ENCODE measurements around the gene PEPD.
A peak's percentile ranks its signal among the peaks of the same experiment; 100 is the strongest.

Gene PEPD

GRCh38 chr19:33453265-33453664, 68.3 kb downstream of the PEPD start:
- Histone ChIP-seq H3K27ac (replicated peaks; ENCODE audit: low read length) (no peak overlapping the region), H4K8ac (ENCODE audit: low read depth, low read length) (no peak overlapping the region), H3K18ac (ENCODE audit: low read length) (no peak overlapping the region), H2AK5ac (ENCODE audit: low read depth, low read length) (no peak overlapping the region), H3K9me3 (replicated peaks in 1 of 2; ENCODE audit: control insufficient read depth in 2 of 2, insufficient read depth in 1 of 2, low read depth in 1 of 2, low read length in 2 of 2) (peaks cover 5 to 7% of the 10 kb centered on the region in 2 donors), H2BK15ac (ENCODE audit: low read length) (no peak overlapping the region), H3K9ac (ENCODE audit: low read depth, low read length, poor library complexity) (no peak overlapping the region), H3K36me3 (replicated peaks in 1 of 2; ENCODE audit: control insufficient read depth in 2 of 2, insufficient read depth in 2 of 2, low read length in 2 of 2) (peaks cover 0 to 5% of the 10 kb centered on the region in 2 donors), H4K91ac (ENCODE audit: low read depth, low read length, poor library complexity) (no peak overlapping the region), H3K79me1 (ENCODE audit: low read depth, low read length) (no peaks in the 10 kb centered on the region), H3K4ac (ENCODE audit: low read length) (no peak overlapping the region), H2AFZ (ENCODE audit: low read length) (no peak overlapping the region), H3K27me3 (ENCODE audit: control insufficient read depth in 3 of 3, insufficient read depth in 3 of 3, low read depth in 1 of 3, low read length in 3 of 3) (peaks cover 0 to 3% (median 0%) of the 10 kb centered on the region in 3 experiments), H2BK120ac (ENCODE audit: low read depth, low read length) (no peak overlapping the region), H2BK12ac (ENCODE audit: low read length) (no peak overlapping the region), H3K14ac (ENCODE audit: low read length) (no peak overlapping the region), H3K4me1 (ENCODE audit: control insufficient read depth in 2 of 2, insufficient read depth in 1 of 2, low read depth in 1 of 2, low read length in 2 of 2) (peaks cover 0 to 3% of the 10 kb centered on the region in 2 donors), H3K4me2 (ENCODE audit: insufficient read depth, low read length, poor library complexity, severe bottlenecking) (no peak overlapping the region), H3K23ac (ENCODE audit: low read depth, low read length, poor library complexity) (no peak overlapping the region), H2BK5ac (ENCODE audit: low read length) (no peak overlapping the region), H3K4me3 (ENCODE audit: low read length in 2 of 2) (no peak overlapping the region)
- no CpG with 5 or more reads among the region's 3 CpGs for WGBS, 2 donors (ENCODE audit: extremely low coverage in 2 of 2, insufficient read length in 2 of 2, insufficient replicate concordance in 1 of 2)
- DNase-seq (ENCODE audit: low spot score): no peak

DNA sequence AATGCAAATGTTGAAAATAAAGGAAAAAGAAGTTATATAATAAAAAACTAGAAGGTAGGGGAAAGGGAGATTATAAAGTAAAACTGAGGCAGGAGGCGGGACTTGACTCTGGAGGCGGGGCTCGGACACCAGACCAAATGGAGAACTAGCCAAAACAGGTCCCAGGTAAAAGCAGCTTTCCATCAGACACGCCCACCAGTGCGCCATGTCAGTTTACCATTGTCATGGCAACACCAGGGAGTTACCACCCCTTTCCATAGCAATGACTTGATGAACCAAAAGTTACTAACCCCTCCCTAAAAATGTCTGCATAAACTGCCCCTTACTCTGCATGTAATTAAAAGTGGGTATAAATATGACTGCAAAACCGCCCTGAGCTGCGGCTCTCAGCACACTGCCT, 70.9 kb downstream of the PEPD start:
- no peak for DNase-seq (ENCODE audit: low spot score)
- no peak overlapping the region for H3K27ac ChIP-seq (replicated peaks; ENCODE audit: low read length)
- no peaks in the 10 kb centered on the region for H3K36me3 ChIP-seq (replicated peaks in 1 of 2; ENCODE audit: control insufficient read depth in 2 of 2, insufficient read depth in 2 of 2, low read length in 2 of 2)

DNA sequence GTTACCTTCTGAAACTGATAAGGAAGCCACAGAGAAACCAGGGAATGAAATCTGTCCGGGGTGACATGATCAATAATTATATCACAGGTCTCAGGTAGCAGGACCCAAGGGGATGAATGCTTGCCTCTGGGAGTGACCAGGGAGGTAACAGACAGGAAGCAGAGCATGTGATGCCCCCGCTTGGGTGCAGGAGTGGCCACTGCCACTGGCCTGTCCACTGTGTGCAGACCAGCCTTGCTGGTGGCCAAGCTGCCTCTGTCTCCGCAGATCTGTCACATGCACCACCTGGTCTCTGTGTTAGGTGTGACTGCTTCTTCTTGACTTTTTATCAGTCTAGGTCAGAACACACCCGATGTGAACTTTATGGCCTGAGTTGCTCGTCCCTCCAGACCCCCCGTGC, 71.8 kb downstream of the PEPD start:
- Histone ChIP-seq H3K9ac (ENCODE audit: low read depth, low read length, poor library complexity) (no peak overlapping the region), H3K36me3 (replicated peaks in 1 of 2; ENCODE audit: control insufficient read depth in 2 of 2, insufficient read depth in 2 of 2, low read length in 2 of 2) (no peaks in the 10 kb centered on the region), H2BK120ac (ENCODE audit: low read depth, low read length) (no peak overlapping the region), H3K4ac (ENCODE audit: low read length) (no peak overlapping the region), H3K27me3 (ENCODE audit: control insufficient read depth in 3 of 3, insufficient read depth in 3 of 3, low read depth in 1 of 3, low read length in 3 of 3) (no peaks in the 10 kb centered on the region), H2AFZ (ENCODE audit: low read length) (no peak overlapping the region), H3K9me3 (replicated peaks in 1 of 2; ENCODE audit: control insufficient read depth in 2 of 2, insufficient read depth in 1 of 2, low read depth in 1 of 2, low read length in 2 of 2) (peaks cover 2 to 5% of the 10 kb centered on the region in 2 donors), H2BK5ac (ENCODE audit: low read length) (no peak overlapping the region), H3K18ac (ENCODE audit: low read length) (no peak overlapping the region), H3K4me1 (ENCODE audit: control insufficient read depth in 2 of 2, insufficient read depth in 1 of 2, low read depth in 1 of 2, low read length in 2 of 2) (no peaks in the 10 kb centered on the region), H3K79me1 (ENCODE audit: low read depth, low read length) (no peaks in the 10 kb centered on the region), H3K14ac (ENCODE audit: low read length) (no peak overlapping the region), H3K27ac (replicated peaks; ENCODE audit: low read length) (no peak overlapping the region), H4K91ac (ENCODE audit: low read depth, low read length, poor library complexity) (no peak overlapping the region), H2BK15ac (ENCODE audit: low read length) (no peak overlapping the region), H3K4me3 (ENCODE audit: low read length in 2 of 2) (no peak overlapping the region), H2BK12ac (ENCODE audit: low read length) (no peak overlapping the region), H4K8ac (ENCODE audit: low read depth, low read length) (no peak overlapping the region), H3K23ac (ENCODE audit: low read depth, low read length, poor library complexity) (no peak overlapping the region), H2AK5ac (ENCODE audit: low read depth, low read length) (no peak overlapping the region), H3K4me2 (ENCODE audit: insufficient read depth, low read length, poor library complexity, severe bottlenecking) (no peak overlapping the region)
- WGBS, 2 donors (ENCODE audit: extremely low coverage in 2 of 2, insufficient read length in 2 of 2, insufficient replicate concordance in 1 of 2): no CpG with 5 or more reads among the region's 6 CpGs
- DNase-seq (ENCODE audit: low spot score): no peak

More for the DNA sequence above, 70.9 kb downstream of the PEPD start:
- Histone ChIP-seq H3K18ac (ENCODE audit: low read length) (no peak overlapping the region), H4K91ac (ENCODE audit: low read depth, low read length, poor library complexity) (no peak overlapping the region), H2BK15ac (ENCODE audit: low read length) (no peak overlapping the region), H4K8ac (ENCODE audit: low read depth, low read length) (no peak overlapping the region), H3K79me1 (ENCODE audit: low read depth, low read length) (no peaks in the 10 kb centered on the region), H2BK12ac (ENCODE audit: low read length) (no peak overlapping the region), H2AK5ac (ENCODE audit: low read depth, low read length) (no peak overlapping the region), H2BK120ac (ENCODE audit: low read depth, low read length) (no peak overlapping the region), H3K4ac (ENCODE audit: low read length) (no peak overlapping the region), H2AFZ (ENCODE audit: low read length) (no peak overlapping the region), H3K4me1 (ENCODE audit: control insufficient read depth in 2 of 2, insufficient read depth in 1 of 2, low read depth in 1 of 2, low read length in 2 of 2) (no peaks in the 10 kb centered on the region), H3K14ac (ENCODE audit: low read length) (no peak overlapping the region), H3K4me2 (ENCODE audit: insufficient read depth, low read length, poor library complexity, severe bottlenecking) (no peak overlapping the region), H3K4me3 (ENCODE audit: low read length in 2 of 2) (peak overlapping the region in 1 of 2 donors; percentile 45), H3K27me3 (ENCODE audit: control insufficient read depth in 3 of 3, insufficient read depth in 3 of 3, low read depth in 1 of 3, low read length in 3 of 3) (no peaks in the 10 kb centered on the region), H2BK5ac (ENCODE audit: low read length) (no peak overlapping the region), H3K9me3 (replicated peaks in 1 of 2; ENCODE audit: control insufficient read depth in 2 of 2, insufficient read depth in 1 of 2, low read depth in 1 of 2, low read length in 2 of 2) (peaks cover 2 to 5% of the 10 kb centered on the region in 2 donors), H3K23ac (ENCODE audit: low read depth, low read length, poor library complexity) (no peak overlapping the region), H3K9ac (ENCODE audit: low read depth, low read length, poor library complexity) (no peak overlapping the region)
- WGBS, 2 donors (ENCODE audit: extremely low coverage in 2 of 2, insufficient read length in 2 of 2, insufficient replicate concordance in 1 of 2): no CpG with 5 or more reads among the region's 7 CpGs

DNA sequence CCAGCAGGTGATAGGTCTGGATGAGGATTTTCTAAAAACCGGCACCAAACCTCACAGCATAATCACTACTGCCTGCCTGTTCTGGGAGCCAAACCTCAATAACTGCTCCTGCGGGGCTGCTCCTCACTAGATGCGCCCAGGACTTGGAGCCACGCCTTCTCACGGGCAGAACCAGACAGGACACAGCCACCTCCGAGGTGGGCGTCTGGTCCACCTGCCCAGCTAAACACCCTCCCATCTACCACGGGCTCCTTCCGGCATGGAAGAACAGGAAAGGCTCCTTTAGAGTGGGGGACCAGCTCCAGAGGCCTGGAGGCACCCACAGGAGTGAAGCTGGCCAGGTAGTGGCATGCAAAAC, 73.5 kb downstream of the PEPD start:
- Histone ChIP-seq H2AK5ac (ENCODE audit: low read depth, low read length) (no peak overlapping the region), H3K18ac (ENCODE audit: low read length) (no peak overlapping the region), H4K8ac (ENCODE audit: low read depth, low read length) (no peak overlapping the region), H3K27ac (replicated peaks; ENCODE audit: low read length) (no peak overlapping the region), H3K79me1 (ENCODE audit: low read depth, low read length) (no peaks in the 10 kb centered on the region), H2BK5ac (ENCODE audit: low read length) (no peak overlapping the region), H2BK120ac (ENCODE audit: low read depth, low read length) (no peak overlapping the region), H3K4ac (ENCODE audit: low read length) (no peak overlapping the region), H2AFZ (ENCODE audit: low read length) (no peak overlapping the region), H2BK15ac (ENCODE audit: low read length) (no peak overlapping the region), H3K27me3 (ENCODE audit: control insufficient read depth in 3 of 3, insufficient read depth in 3 of 3, low read depth in 1 of 3, low read length in 3 of 3) (no peaks in the 10 kb centered on the region), H3K4me1 (ENCODE audit: control insufficient read depth in 2 of 2, insufficient read depth in 1 of 2, low read depth in 1 of 2, low read length in 2 of 2) (peaks cover 0 to 3% of the 10 kb centered on the region in 2 donors), H3K9me3 (replicated peaks in 1 of 2; ENCODE audit: control insufficient read depth in 2 of 2, insufficient read depth in 1 of 2, low read depth in 1 of 2, low read length in 2 of 2) (peaks cover 5 to 6% of the 10 kb centered on the region in 2 donors), H3K4me3 (ENCODE audit: low read length in 2 of 2) (no peak overlapping the region), H3K4me2 (ENCODE audit: insufficient read depth, low read length, poor library complexity, severe bottlenecking) (no peak overlapping the region), H3K36me3 (replicated peaks in 1 of 2; ENCODE audit: control insufficient read depth in 2 of 2, insufficient read depth in 2 of 2, low read length in 2 of 2) (peaks cover 0 to 4% of the 10 kb centered on the region in 2 donors), H3K9ac (ENCODE audit: low read depth, low read length, poor library complexity) (no peak overlapping the region), H3K23ac (ENCODE audit: low read depth, low read length, poor library complexity) (no peak overlapping the region), H2BK12ac (ENCODE audit: low read length) (no peak overlapping the region), H4K91ac (ENCODE audit: low read depth, low read length, poor library complexity) (no peak overlapping the region), H3K14ac (ENCODE audit: low read length) (no peak overlapping the region)
- DNase-seq (ENCODE audit: low spot score): no peak
- WGBS, 2 donors (ENCODE audit: extremely low coverage in 2 of 2, insufficient read length in 2 of 2, insufficient replicate concordance in 1 of 2): no CpG with 5 or more reads among the region's 9 CpGs

All from neuronal stem cell (in vitro differentiated cells).